B cell (primary cell): ENCODE measurements around the gene RNASE3. TPM values are rescaled to one million over a fixed set of nuclear protein-coding genes. Genes with fewer than 3 reads are reported as not detected.
A peak's percentile ranks its signal among the peaks of the same experiment; 100 is the strongest.

Source experiments
- ATAC-seq: fragments of 200-7000 bp; cut with Tn5 transposase; one replicate; pipeline ENCODE4 v1.10.0; 2021; ENCODE audit warnings: low read depth, mild to moderate bottlenecking, moderate number of reproducible peaks, moderate library complexity
- CTCF ChIA-PET: fragments of 350-600 bp; sonication (Branson Sonifier 250); formaldehyde crosslinking; loops from one replicate; lab custom pipeline; 2021; ENCODE audit warnings: antibody characterized with exemption, inconsistent platforms; lab: Charles Lee
- POLR2A ChIA-PET: fragments of 350-600 bp; sonication (Branson Sonifier 250); formaldehyde crosslinking; loops from one replicate; lab custom pipeline; 2021; ENCODE audit warnings: antibody characterized with exemption; lab: Charles Lee
- DNase-seq: peaks from one replicate; pipeline ENCODE4 v3.0.0; 2013
- H2AFZ ChIP-seq: 2 replicates; pipeline ENCODE4 v1.6.1; 2012; ENCODE audit warnings: mild to moderate bottlenecking, low read depth, low read length; ENCODE audit not compliant: insufficient read depth, poor library complexity, severe bottlenecking
- H3K27ac ChIP-seq, 2 donors: 1 replicate in 1 of 2; 2 replicates in 1 of 2; pipeline ENCODE4 v1.5.1; 2012 to 2013; ENCODE audit warnings: low read length in 2 of 2, mild to moderate bottlenecking in 2 of 2, moderate library complexity in 1 of 2
- H3K27me3 ChIP-seq, 4 experiments: fragments of 200-600 bp in 1 of 4; sonication (generic) in 1 of 4; replicated peaks in 1 of 4; 1 replicate in 2 of 4; 2 replicates in 2 of 4; pipeline versions ENCODE4 v1.6.1 to v1.7.0; 2013 to 2016; ENCODE audit warnings: low read length in 3 of 4, mild to moderate bottlenecking in 2 of 4, mixed read lengths in 1 of 4, moderate library complexity in 1 of 4; ENCODE audit not compliant: insufficient read depth in 4 of 4, control insufficient read depth in 3 of 4; ENCODE audit errors: control extremely low read depth in 1 of 4
- H3K36me3 ChIP-seq, 2 experiments: replicated peaks in 1 of 2; 1 replicate in 1 of 2; 2 replicates in 1 of 2; pipeline versions ENCODE4 v1.6.1 to v1.7.1; 2013; ENCODE audit warnings: low read length in 1 of 2; ENCODE audit not compliant: insufficient read depth in 2 of 2, control insufficient read depth in 1 of 2; ENCODE audit errors: control extremely low read depth in 1 of 2, extremely low read depth in 1 of 2
- H3K4me1 ChIP-seq, 2 donors: fragments of 200-600 bp in 1 of 2; sonication (generic) in 1 of 2; 1 replicate in 1 of 2; 2 replicates in 1 of 2; pipeline versions ENCODE4 v1.5.1 to v1.6.1; 2013 to 2017; ENCODE audit warnings: low read length in 2 of 2; ENCODE audit not compliant: control insufficient read depth in 2 of 2, insufficient read depth in 2 of 2
- H3K4me2 ChIP-seq: replicated peaks from 2 replicates; pipeline ENCODE3; 2012; ENCODE audit warnings: mild to moderate bottlenecking, low read depth, low read length; ENCODE audit not compliant: poor library complexity, severe bottlenecking
- H3K4me3 ChIP-seq, 5 experiments: fragments of 200-600 bp in 1 of 5; sonication (generic) in 1 of 5; 1 replicate in 3 of 5; 2 replicates in 2 of 5; pipeline versions ENCODE4 v1.5.1 to v1.7.0; 2011 to 2016; ENCODE audit warnings: low read length in 4 of 5, mild to moderate bottlenecking in 4 of 5, low read depth in 2 of 5, control low read depth in 1 of 5, moderate library complexity in 1 of 5; ENCODE audit not compliant: insufficient read depth in 1 of 5; ENCODE audit errors: control extremely low read depth in 1 of 5, extremely low read depth in 1 of 5
- H3K79me2 ChIP-seq: fragments of 200-600 bp; sonication (generic); one replicate; pipeline ENCODE4 v1.6.0; 2016; ENCODE audit warnings: low read length; ENCODE audit not compliant: control insufficient read depth, insufficient read depth
- H3K9ac ChIP-seq: fragments of 200-600 bp; sonication (generic); 2 replicates; pipeline ENCODE4 v1.6.1; 2017; ENCODE audit warnings: mild to moderate bottlenecking, low read length, moderate library complexity
- H3K9me3 ChIP-seq, 3 donors: one replicate each; pipeline versions ENCODE4 v1.6.1 to v1.7.1; 2013; ENCODE audit warnings: low read length in 2 of 3; ENCODE audit not compliant: control insufficient read depth in 2 of 3, insufficient read depth in 1 of 3; ENCODE audit errors: control extremely low read depth in 1 of 3
- H4K20me1 ChIP-seq: 2 replicates; pipeline ENCODE4 v1.6.0; 2012; ENCODE audit warnings: mild to moderate bottlenecking, low read length; ENCODE audit not compliant: insufficient read depth, control insufficient read depth, poor library complexity, severe bottlenecking
- H3K27ac Mint-ChIP-seq: one replicate; pipeline ENCODE4 v1.8.0; 2021; ENCODE audit warnings: mixed read lengths
- H3K27me3 Mint-ChIP-seq: one replicate; pipeline ENCODE4 v1.8.0; 2021; ENCODE audit warnings: mixed read lengths
- H3K4me1 Mint-ChIP-seq: one replicate; pipeline ENCODE4 v1.8.0; 2021; ENCODE audit warnings: mixed read lengths
- H3K4me3 Mint-ChIP-seq: one replicate; pipeline ENCODE4 v1.8.0; 2021; ENCODE audit warnings: mixed read lengths
- H3K9me3 Mint-ChIP-seq: one replicate; pipeline ENCODE4 v1.8.0; 2022; ENCODE audit warnings: mixed read lengths; ENCODE audit not compliant: insufficient read depth
- EZH2 ChIP-seq: IDR thresholded peaks from 2 replicates; pipeline ENCODE4 v1.6.1; 2012; ENCODE audit warnings: borderline replicate concordance, low read depth, mild to moderate bottlenecking, moderate library complexity, low read length; ENCODE audit not compliant: insufficient read depth, poor library complexity, severe bottlenecking
- WGBS: methylation state at CpG from one replicate; pipeline ENCODE4 v1.1.5; 2013; ENCODE audit warnings: missing lambda C conversion rate; ENCODE audit not compliant: insufficient coverage; 5-methylcytosine and 5-hydroxymethylcytosine counted together
- intact Hi-C: fragments of 100-400 bp; cut with micrococcal nuclease; formaldehyde crosslinking; loops from one replicate; pipeline ENCODE4 v1.10.0; 2022
- polyA plus RNA-seq: library from polyadenylated mRNA; depleted of rRNA; stranded (reverse); fragments of >200 nt; gene quantifications from 2 replicates; pipeline ENCODE4 v1.2.3, GENCODE V29; 2012
- total RNA-seq, 2 donors: library from RNA; stranded (reverse); fragments of 120-200 nt in 1 of 2; gene quantifications; 1 replicate in 1 of 2; 2 replicates in 1 of 2; pipeline versions ENCODE4 v1.2.3 to v1.2.4, GENCODE V29; 2013 to 2022
- TF ChIP-seq, protein P1 (sequence below): fragments of 200-600 bp; IDR thresholded peaks from one replicate; pipeline ENCODE4 v1.8.0; 2022; ENCODE audit warnings: antibody characterized with exemption, mild to moderate bottlenecking

The RNASE3 gene
- total and polyA plus RNA-seq, 2 donors (not counting 1 experiment from before 2014, with no cell fraction given), result not detected

DNA sequence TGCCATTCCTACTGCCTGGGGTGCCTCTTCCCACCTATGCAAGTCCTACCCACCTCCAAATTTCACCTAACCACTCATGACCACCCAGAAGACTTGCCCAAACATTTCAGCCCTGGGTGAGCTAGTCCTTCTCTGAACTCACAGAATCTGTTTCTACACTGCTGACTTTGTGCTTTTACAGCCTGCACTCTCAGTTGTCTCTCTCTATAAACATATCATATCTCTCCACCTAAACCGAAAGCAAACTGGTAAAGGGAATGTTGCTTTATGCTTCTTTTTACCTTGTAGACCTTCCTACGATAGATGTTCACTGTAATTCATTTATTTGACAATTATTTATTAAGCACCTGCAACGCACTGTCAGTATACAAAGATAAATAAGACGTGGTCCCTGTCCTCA, 38.1 kb upstream of the RNASE3 start:
- peaks cover 16% of the 10 kb centered on the region for H3K27me3 Mint-ChIP-seq

DNA sequence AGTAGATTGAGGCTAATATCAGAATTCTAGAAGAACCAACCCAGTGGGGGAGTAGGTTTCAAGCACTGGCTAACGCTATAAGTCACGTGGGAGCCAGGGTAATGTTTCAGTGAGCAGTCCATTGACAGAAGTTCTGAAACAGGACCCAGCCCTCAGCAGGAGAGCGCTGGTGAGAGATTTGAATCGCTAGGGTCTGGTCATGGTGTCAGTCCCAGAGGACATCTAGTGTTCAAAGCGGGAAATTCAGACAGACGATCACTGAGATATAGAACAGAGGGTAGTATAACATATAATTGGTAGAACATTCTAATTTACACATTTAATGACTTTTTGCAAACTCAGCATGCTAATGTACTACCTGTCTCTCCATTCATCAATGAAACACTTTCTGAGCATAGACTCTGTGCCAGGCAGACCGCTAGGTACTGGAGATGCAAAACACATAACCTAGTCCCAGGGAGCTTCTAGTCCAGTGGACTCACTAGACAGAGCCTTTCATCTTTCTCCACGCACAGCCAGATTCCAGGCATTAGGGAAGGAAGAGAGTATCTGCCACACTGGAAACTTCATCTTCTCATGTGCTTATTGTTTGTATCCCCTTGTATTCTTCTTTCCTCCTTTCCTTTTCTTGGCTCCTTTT, 35.4 kb upstream of the RNASE3 start:
- Histone ChIP-seq H3K4me1 (peaks cover 3 to 7% of the 10 kb centered on the region in 2 donors), H3K9me3 (no peaks in the 10 kb centered on the region), H3K4me3 (no peak overlapping the region), H3K36me3 (no peaks in the 10 kb centered on the region), H3K79me2 (no peaks in the 10 kb centered on the region), H3K9ac (no peak overlapping the region), H3K27ac (no peak overlapping the region), H3K27me3 (peaks cover 0 to 18% (median 12%) of the 10 kb centered on the region in 4 experiments), H2AFZ (no peak overlapping the region), H3K4me2 (peak overlapping the region; percentile 31), H4K20me1 (no peaks in the 10 kb centered on the region)
- intact Hi-C loops, result loop anchor here (1.0 to 5.0 kb wide), 7 partner anchors 18 to 528 kb away; partner anchors contain the start of gene RNASE6
- peaks cover 30% of the 10 kb centered on the region for H3K27me3 Mint-ChIP-seq
- ChIA-PET CTCF (interaction anchor here (0.6 to 3.8 kb wide), 38 partner anchors 10 to 529 kb away, joined by 3 to 140 read pairs (median 4); partner anchors contain the start of gene RNASE6), POLR2A (no interaction called here)
- WGBS, result 20% methylated on average over 5 of the region's 8 CpGs
- peaks cover 11% of the 10 kb centered on the region for H3K4me1 Mint-ChIP-seq
- peak; percentile 84 for DNase-seq
- no peak overlapping the region for H3K4me3 Mint-ChIP-seq
- TF ChIP-seq, protein P1, sequence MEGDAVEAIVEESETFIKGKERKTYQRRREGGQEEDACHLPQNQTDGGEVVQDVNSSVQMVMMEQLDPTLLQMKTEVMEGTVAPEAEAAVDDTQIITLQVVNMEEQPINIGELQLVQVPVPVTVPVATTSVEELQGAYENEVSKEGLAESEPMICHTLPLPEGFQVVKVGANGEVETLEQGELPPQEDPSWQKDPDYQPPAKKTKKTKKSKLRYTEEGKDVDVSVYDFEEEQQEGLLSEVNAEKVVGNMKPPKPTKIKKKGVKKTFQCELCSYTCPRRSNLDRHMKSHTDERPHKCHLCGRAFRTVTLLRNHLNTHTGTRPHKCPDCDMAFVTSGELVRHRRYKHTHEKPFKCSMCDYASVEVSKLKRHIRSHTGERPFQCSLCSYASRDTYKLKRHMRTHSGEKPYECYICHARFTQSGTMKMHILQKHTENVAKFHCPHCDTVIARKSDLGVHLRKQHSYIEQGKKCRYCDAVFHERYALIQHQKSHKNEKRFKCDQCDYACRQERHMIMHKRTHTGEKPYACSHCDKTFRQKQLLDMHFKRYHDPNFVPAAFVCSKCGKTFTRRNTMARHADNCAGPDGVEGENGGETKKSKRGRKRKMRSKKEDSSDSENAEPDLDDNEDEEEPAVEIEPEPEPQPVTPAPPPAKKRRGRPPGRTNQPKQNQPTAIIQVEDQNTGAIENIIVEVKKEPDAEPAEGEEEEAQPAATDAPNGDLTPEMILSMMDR, result peak; percentile 86
- TF ChIP-seq EZH2, result no peak
- peak; percentile 99 for ATAC-seq
- no peak overlapping the region for H3K27ac Mint-ChIP-seq
- no peaks in the 10 kb centered on the region for H3K9me3 Mint-ChIP-seq

More for the DNA sequence above, 38.1 kb upstream of the RNASE3 start:
- H3K27ac Mint-ChIP-seq, result no peak overlapping the region
- H3K36me3 ChIP-seq, result no peaks in the 10 kb centered on the region
- no peak overlapping the region for H3K4me3 ChIP-seq
- no peak overlapping the region for H3K27ac ChIP-seq
- CTCF ChIA-PET, result interaction anchor here (1.6 to 3.1 kb wide), 3 partner anchors 118 to 156 kb away, joined by 6 to 20 read pairs (median 11); no protein-coding TSS in a partner anchor
- H3K4me1 ChIP-seq, result peaks cover 3 to 7% of the 10 kb centered on the region in 2 donors
- H3K9me3 ChIP-seq, result no peaks in the 10 kb centered on the region
- H3K4me3 Mint-ChIP-seq, result no peak overlapping the region
- intact Hi-C loops, result no loop called here
- no peak overlapping the region for H3K4me2 ChIP-seq
- peaks cover 11% of the 10 kb centered on the region for H3K4me1 Mint-ChIP-seq
- TF ChIP-seq EZH2, result no peak
- TF ChIP-seq, protein P1, result no peak
- H3K9me3 Mint-ChIP-seq, result no peaks in the 10 kb centered on the region
- POLR2A ChIA-PET, result no interaction called here
- no peaks in the 10 kb centered on the region for H4K20me1 ChIP-seq
- WGBS, result no CpG with 5 or more reads among the region's 4 CpGs
- H3K79me2 ChIP-seq, result no peaks in the 10 kb centered on the region
- H2AFZ ChIP-seq, result no peak overlapping the region
- DNase-seq, result no peak
- H3K27me3 ChIP-seq, result peaks cover 0 to 4% (median 3%) of the 10 kb centered on the region in 4 experiments
- ATAC-seq, result no peak
- no peak overlapping the region for H3K9ac ChIP-seq
